HG03558 (cell line): Measurements from ENCODE around the gene GPR171.
A peak's percentile ranks its signal among the peaks of the same experiment; 100 is the strongest.

ENCODE experiments used
- ATAC-seq: cut with Tn5 transposase; IDR thresholded peaks from one replicate; pipeline ENCODE4 v1.9.1; 2021; ENCODE audit warnings: moderate number of reproducible peaks; ENCODE audit not compliant: unreplicated experiment; ENCODE audit errors: extremely low read depth

Gene GPR171

DNA sequence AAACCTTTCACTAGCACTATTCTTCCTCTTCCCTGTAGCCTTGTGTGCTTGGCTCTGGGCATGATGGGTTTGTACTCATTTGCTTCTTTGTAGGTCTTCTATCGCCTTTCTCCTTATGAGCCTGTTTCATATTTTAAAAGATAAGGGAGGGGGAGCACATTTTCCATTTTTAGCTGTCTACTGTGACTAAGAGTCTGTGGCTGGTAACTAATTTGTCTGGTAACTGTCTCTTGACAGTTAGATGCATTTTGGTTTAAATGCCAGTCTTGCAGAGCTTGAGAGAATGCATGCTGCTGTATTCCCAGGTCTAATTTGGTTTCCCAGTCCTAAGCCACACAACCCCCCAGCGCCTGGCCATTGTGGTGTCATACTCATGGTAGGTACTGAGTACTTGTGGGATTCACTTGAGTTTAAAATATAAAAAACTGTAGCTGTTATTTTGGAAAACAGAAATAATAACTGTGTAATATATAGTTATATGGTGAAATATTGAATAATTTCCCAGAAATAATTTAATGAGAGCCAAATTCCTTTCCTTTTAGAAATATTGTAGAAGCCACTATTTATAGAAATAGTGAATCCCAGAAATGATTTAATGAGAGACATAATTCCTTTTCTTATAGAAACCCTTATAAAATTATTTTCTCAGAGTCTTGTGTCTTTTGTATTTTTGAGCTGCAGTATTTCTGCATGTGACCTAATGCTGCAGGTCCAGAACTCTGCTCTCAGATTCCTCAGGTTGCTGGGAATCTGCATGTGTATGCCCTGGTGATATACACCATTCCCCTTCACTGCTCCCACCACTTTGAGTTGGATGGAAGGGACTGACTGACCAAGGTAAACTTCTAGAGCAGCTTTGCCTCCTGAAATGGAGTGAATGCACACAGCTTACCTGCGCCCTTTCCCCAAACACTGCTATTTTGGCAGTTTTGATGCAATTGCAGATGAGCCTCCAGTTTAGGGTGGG lies 13.9 kb upstream of the GPR171 start:
- ATAC-seq, result no peak

DNA sequence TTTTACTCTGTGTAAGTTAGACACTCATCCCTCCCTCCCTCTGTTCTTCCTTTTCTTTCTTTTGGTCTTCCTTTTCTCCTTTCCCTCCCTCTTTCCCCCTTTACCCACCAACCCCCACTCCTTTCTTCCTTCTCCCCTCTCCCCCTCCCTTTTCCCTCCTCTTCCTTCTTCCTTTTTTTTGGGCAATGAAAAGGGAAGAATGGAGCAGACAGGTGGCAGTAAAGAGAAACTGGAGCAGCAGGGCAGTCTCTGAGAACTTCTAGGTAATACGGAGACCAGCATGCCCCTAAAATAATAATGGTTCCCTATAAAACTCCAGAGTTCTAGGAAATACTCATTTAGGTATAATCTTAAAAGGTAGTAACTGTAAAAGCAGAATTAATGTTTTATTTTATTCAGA lies 11.4 kb upstream of the GPR171 start:
- no peak for ATAC-seq

DNA sequence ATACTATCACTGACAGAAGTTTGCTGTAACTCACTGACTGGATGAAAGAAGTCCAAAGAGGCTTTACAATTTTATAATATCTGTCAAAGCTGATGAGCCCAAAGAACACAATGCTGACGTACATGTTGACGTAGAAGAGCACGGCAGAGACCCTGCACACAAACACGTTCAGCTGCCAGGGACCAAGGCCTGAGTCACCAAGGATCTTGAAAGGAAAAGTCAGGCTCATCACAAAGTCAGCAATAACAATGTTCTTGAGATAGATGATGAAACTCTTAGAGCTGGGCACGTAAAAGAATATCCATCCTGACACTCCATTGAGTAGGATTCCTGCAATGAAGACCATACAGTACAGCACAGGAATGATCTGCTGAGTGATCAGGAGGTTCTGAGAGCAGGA lies 10.9 kb upstream of the GPR171 start:
- no peak for ATAC-seq

DNA sequence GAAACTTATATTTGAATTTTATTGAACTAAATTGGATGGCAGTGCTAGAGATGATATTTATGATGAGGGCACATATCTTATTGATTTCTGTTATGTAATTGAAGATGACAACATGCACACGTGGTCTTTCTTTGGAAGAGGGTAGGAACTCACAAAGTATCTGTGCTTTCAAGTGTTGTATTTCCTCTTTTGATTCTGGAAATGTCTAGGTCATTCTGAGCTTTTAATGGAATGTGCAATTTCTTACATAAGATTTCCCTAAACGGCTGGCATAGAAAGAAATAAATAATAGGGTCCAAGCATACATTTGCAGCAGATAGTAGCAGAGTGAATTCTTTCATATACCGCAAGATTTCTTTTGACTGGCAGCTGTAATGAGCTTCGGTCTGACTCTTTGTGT lies 10.1 kb upstream of the GPR171 start:
- ATAC-seq, result no peak

DNA sequence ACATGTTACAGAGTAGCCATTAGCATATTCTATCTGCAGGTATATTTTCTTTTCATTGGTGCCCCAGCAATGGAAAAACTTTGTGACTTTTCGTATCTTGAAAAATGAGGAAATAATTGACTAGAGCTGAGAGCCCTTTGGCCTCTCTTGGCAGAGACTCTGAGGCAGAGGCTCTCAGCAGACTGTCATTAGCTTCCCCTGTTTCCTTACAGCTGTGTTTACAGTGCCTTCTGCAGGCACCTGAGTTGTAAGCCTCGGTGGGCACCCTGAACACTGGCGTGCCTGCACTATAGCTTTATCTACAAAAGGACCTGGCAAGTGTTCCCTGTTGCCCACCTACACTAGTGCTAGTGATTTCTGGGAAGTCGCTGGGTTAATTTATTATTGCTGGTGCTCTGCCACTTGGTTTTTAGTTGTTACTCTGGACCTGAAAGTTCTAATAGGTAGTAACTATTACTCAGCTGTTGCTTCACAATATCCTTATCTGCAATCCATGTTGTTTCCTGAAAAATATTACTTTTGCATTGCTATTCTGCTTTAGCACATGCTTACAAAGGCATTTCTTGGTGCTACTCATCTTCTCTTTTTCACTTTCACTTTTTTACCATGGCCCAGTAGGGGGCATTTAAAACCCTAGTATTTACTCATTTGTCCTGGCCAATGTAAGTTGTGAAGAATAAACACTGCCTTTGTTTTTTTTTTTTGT lies 7.8 kb upstream of the GPR171 start:
- ATAC-seq, result peak; percentile 53

DNA sequence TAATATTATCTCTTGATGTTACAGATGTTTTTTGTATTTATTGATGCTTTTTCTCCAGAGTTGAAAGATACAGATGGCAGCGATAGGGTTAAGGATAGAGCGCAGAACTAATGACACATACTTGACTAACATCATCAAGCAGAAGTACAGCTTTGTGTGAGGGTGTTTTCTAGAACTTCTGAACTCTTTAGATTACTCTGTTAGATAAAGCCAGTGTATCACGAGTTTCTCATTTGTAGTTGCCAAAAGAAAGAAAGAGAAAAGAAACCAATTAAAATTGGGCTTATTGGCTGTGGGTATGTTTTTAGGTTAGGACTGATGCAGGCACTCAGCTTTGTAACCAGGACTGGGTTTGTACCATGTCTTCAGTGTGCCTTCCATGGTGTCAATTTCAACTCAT lies 6.6 kb upstream of the GPR171 start:
- ATAC-seq, result no peak

DNA sequence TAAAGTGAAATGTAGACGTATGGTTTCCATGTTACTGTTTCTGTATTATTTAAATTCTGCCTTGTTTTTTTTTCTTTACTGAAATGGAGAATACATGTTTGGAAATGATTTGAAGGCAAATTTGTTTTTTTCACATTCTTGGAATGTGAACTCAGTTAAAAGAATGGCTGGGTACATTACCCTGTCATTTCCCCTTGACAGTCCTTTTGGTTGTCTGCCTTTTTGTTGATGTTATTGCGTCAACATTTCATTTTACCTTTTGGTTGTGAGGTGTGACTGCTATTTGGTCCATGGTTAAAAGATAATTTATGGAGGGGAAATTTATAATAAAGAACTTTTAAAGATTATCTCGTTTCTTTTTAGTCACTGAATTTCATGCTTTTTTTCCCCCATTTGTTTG lies 3.2 kb upstream of the GPR171 start:
- no peak for ATAC-seq

DNA sequence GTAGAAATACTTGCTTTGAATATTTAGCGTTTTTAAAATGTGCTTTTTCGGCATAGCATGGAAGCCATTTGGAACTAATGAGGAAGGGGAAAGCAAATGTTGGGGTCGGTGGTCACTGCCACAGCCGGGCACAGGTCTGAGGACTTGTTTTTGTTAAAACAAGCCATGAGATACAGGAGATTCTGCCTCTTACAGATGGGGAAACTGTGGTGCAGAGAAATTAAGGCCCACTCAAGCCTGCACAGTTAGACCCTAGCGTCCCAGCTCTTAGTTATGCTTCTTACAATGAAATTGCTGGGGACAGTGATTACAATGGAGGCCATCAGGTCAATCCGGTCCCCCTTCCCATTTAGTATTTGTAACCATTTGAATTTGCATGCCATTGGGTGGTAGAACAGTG lies 2.5 kb upstream of the GPR171 start:
- no peak for ATAC-seq

DNA sequence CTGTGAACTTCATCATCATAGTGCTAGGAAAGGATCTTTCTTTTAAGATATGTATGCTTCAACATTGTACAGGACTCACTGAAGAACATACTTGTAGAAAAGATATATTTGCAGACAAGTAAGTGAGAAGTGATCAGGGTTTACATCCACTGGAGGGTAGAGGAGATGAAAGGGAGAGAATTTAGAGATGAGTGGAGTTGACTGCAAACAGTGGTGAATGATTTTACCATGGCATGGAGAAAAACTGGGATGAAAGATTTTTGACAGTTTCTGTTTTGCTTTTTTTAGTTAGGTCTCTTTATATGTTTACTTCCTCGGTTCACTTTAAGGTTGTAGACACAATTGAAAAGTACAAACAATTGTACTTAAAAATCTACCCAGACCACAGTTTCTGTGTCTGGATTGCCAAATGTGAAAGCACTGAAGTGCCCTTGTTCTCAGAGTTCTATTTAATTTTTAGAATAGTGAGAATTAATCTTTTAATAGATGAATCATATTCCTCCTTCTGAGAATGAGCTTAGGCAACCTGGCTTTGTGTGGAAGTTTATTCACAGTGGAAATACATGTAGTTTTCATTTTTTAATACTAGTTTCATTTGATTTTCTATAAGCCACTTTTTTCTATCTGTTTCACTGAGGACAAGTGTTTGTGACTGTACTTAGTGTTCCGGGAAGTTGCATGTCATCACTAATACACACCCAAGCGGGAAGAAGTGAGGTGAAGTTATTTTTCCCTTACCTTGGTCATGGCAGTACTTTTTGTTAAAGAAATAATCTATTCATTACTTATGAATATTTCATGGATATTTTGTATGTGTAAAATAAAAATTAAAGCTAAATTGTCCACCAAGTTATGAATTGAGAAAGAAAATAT lies 1.8 kb upstream of the GPR171 start:
- no peak for ATAC-seq

DNA sequence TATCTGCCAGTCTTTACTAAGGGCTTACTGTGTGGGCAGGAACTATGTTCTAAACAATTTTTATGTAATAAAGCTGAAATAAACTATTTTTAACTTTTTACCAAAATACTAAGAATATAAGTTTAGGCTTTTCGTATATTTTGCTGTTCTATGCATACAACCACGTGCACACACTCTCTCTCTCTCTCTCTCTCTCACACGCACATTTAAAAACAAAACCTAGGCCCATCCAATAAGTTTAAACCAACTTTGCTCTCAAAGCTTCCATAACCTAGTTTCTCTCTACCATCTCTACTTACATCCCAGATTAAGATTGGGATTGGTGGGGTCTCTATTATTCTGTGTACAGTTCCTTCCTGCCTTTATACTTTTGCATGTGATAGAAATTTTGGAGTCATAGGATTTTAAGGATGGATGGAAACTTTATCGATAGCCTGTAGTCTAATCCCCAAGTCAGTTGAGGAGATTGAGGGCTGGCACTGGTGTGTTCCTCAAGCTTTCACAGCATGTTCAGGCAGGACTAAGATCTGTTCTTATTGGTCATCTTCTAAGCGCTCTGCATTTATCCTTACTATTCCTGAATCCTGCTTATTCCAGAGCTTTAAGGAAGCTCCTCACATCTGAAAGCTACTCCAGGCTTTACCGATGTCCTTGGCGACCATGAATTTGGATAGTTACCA lies 1.8 kb downstream of the GPR171 start:
- ATAC-seq, result no peak

DNA sequence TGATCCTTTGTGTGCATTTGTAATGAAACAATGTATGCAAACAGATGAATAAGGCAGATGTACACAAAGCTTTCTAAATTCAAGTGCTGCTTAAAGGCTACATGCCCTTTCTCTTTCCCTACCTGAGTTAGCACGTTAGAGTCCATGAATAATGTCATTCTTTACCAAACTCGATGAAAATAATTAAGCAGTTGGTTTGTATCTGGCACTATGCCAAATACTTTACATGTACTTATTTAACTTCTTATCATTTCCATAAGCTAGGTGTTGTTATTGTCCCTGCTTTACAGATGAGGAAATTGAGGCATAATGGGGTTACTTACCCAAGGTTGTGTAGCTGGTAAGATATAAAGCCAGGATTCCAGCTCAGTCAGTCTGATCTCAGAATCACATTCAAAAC lies 2.4 kb downstream of the GPR171 start:
- ATAC-seq, result no peak

DNA sequence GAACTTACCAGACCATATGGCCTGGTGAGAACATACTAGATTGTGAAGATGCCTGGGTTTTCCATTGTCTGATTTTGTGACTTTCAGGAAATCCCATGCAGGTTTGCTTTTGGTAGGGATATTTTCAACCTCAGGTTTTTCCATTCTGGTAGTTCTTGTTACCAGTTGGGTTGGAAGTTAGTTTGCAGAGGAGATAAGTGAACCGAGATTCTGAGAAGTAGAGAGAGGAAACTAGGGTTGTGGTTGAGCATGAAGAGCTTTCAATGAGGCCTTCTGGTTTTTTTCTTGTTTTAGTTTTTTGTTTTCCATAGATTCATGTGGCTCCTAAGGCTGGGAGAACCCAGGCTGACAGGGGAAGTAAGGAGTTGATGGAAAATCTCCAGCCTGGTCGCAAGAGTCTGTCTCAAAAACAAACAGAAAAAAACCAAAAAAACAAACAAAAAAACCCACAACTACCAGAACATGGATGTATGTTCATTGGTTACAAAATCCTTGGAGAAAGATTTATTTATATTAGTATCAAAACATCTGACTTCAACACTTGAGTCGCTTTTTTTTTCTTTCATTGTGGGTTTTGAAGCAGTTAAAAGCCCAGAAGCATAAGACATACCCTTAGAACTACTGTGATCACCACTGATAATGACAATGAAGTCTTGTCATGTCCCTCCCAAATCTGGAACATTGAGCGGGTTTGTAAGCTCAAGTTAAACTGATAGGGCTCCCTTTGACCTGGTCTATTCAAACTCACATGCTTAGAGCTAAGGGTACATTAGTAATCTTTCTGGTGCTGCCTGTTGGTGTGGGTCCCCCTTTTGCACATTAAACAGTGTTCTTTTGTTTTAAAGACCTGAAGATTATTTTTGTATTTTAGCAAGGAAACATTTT lies 3.2 kb downstream of the GPR171 start:
- ATAC-seq, result no peak

DNA sequence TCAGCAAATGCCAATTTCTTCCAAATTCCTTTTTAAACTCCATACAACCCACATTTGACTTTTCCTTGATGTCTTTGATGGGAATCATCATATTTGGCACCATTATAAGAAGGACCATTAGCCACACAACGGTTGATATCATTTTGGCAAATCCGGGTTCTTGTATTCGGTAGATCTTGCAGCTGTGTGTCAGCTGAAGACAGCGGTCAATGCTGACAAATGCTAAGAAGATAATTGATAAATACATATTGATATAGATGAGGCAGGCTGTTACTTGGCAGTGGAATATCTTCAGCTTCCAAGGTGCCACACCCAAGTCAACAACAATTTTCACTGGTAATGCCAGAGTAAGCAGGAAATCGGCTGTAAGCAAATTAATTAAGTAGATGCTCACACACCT lies 4.2 kb downstream of the GPR171 start:
- no peak for ATAC-seq

DNA sequence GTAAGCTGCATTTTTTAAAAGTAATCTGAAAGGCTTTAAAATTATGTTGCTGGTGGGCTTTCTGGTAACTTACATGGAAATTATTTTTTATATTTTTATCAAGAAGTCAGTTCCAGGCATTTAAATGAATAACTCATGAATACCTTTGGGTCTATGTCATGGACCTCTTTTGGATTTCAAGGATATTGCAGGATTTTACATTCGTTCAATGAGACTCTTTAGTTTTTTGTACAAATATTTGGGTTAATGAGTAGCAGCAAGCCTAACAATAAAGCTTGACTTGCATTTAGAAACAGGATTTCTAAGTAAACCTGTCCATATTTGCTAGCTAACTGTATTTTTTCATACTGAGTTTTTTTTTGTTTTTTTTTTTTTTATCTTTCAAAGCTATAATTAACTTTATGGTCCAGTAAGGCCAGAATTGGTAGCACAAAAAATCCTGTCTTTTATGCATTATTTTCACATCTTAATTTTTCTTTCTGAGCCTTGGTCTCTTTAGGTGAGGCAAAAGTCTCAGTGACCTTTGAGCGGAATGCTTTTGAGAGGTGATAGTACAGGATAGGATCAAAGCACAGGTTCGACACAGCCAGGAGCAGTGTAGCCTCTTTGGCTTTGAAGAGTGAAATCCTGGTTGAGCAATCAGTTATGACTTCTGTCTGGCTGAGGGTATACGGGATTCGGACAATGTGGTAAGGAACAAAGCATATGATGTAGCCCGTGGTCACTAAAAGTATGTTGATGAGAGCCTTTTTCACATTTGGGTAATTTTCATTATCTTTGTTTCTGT lies 4.8 kb downstream of the GPR171 start:
- ATAC-seq, result no peak

DNA sequence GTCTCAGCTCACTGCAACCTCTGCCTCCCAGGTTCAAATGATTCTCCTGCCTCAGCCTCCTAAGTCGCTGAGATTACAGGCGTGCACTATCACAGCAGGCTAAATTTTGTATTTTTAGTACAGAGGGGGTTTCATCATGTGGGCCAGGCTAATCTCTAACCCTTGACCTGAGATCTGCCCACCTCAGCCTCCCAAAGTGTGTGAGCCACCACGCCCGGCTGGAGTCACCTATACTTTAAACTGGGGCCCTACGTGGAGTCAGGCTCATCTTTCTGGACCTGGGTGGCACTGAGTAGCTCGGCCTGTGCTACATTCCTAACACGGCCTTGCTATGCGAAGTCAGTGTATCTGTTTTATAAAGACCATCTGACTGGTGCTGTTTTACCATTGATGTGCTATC lies 5.8 kb downstream of the GPR171 start:
- no peak for ATAC-seq

DNA sequence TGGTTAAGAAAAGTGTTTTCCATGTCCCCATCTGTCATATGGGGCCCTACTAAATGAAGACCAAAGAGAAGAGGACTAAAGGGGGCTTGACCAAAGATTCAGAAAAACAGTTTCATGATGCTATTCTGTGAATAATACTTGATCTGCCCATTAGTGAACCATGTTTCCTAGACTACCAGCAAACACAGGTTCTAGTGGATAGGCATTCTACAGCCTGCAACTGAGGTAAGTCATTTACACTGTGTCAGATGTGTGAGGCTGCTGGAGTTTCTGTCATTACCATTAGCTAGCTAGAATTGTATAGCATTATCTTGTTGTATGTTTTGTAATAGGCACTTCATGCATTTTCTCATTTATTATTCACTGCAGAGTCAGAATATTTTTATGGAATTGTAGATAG lies 6.6 kb downstream of the GPR171 start:
- no peak for ATAC-seq

DNA sequence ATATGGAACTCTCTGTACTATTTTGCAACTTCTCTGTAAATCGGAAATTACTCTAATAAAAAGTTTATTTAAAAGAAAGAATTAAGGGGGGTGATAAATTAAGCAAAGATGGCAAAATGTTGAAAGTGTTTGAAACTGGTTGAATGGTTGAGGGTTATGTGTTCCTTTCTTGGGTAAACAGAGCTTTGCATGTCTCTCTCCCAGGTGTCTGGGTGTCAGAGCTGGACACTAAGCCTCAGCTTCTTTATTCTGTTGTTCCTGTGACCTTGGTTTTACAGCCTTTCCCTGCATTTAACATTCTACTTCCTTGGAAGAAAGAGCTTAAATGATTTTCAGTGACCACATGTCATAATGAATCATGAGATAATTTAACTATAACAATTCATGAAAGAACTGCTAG lies 7.2 kb downstream of the GPR171 start:
- ATAC-seq, result no peak

DNA sequence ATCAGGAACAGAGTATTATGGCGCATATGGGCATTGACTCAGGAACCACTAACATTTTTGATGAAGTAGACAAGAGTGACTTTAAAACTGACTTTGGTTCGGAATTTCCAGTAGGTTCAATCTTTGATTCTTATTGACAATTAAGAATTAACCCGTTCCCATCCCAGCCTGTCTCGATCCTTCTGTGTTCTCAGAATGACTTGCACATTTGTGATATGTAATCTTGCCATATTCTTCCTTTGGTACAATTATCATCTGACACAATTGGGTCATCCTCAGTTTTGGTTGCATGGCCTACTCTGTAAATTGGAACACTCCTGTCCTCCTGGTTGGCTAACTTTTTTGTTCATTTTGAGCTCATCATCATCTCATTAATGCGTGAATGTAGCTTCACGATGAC lies 10.5 kb downstream of the GPR171 start:
- ATAC-seq, result no peak
